Endothelial cell of umbilical vein (primary cell): ENCODE data around the gene ZNF346.

Experiments used
- CTCF ChIP-seq, 2 donors: IDR thresholded peaks; 1 replicate in 1 of 2; 2 replicates in 1 of 2; pipeline ENCODE4 v1.5.1; 2011; ENCODE audit warnings: low read length in 2 of 2, mild to moderate bottlenecking in 2 of 2, moderate library complexity in 2 of 2, control low read depth in 1 of 2, inconsistent platforms in 1 of 2, low read depth in 1 of 2; ENCODE audit not compliant: insufficient read depth in 1 of 2; ENCODE audit errors: extremely low read depth in 1 of 2
- POLR2AphosphoS5 ChIP-seq: IDR thresholded peaks from 2 replicates; pipeline ENCODE4 v1.6.1; 2012; ENCODE audit warnings: low read depth, mild to moderate bottlenecking, control low read depth, low read length, moderate library complexity; ENCODE audit not compliant: insufficient read depth

GRCh38 chr5:177067503-177067902 is 45.0 kb downstream of the ZNF346 start:
- TF ChIP-seq CTCF (IDR thresholded peaks at IDR 0.05; ENCODE audit: extremely low read depth in 1 of 2, insufficient read depth in 1 of 2, low read depth in 1 of 2, low read length in 2 of 2) (no peak), POLR2AphosphoS5 (no peak)
